Embryonic facial prominence (tissue), 1 donor: ENCODE measurements around the gene TRPV3.
"Not testable (repeated sequence)": the region's sequence is repeated elsewhere in the genome, so short reads cannot be mapped to it uniquely, and the experiment has no call there.

ENCODE experiments used
- DNase-seq: peaks from one replicate; pipeline ENCODE4 v3.0.0-alpha.2; 2016; ENCODE audit errors: extremely low spot score

Gene TRPV3

DNA sequence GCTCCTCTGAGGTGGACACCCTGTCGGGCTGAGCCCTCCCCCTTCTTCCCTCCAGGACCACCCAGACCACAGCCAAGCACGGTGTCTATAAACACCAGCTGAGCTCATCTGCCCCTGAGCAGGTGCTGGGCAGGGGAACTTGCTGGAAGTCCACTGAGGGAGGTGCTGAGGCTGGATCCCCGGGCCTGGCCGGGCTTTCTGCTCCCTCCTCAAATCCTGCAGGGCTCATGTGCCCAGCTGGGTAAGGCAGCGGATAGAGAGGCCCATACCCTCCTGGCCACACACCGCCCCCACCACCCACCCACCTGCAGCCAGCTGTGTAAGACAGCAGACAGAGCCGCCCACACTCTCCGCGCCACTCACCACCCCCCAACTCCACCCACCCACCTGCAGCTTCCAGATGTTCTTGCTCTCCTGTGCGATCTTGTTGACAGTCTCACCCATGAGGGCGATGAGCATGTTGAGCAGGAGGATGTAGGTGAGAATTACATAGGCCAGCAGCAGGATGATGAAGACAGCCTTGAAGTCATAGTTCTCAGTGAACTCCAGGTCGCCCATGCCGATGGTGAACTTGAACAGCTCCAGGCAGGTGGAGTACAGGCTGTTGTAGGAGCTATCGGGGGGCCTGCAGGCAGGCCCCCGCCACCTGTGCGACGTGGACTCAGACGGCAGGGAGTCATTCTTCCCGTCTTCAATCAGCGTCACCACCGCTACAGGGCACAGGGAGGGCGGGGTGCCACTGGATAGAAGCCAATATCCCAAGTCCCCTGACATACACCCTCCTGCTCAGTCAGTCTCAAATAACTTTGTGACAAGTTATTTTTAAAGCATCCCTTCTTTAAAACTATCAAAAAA, 15.9 kb upstream of the TRPV3 start:
- no peak for DNase-seq

DNA sequence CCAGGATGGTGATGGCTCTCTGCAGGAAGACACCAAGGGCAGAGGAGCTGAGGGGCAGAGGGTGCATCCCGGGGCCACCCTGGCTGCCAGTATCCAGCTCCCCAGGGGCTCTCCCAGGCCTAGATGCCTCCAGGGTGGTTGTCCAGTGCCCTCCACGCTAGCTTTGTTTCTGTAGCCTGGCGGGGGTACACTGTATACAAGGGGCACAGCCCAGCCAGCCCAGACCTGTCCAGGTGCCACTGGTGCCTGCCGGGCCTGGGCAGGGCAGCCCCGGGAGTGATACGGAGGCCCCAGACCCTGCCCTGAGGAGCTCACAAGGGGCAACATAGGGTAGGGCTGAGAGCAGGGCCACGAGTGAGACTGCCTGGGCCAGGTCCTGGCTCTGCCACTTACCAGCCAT, 14.6 kb upstream of the TRPV3 start:
- DNase-seq, result no peak

DNA sequence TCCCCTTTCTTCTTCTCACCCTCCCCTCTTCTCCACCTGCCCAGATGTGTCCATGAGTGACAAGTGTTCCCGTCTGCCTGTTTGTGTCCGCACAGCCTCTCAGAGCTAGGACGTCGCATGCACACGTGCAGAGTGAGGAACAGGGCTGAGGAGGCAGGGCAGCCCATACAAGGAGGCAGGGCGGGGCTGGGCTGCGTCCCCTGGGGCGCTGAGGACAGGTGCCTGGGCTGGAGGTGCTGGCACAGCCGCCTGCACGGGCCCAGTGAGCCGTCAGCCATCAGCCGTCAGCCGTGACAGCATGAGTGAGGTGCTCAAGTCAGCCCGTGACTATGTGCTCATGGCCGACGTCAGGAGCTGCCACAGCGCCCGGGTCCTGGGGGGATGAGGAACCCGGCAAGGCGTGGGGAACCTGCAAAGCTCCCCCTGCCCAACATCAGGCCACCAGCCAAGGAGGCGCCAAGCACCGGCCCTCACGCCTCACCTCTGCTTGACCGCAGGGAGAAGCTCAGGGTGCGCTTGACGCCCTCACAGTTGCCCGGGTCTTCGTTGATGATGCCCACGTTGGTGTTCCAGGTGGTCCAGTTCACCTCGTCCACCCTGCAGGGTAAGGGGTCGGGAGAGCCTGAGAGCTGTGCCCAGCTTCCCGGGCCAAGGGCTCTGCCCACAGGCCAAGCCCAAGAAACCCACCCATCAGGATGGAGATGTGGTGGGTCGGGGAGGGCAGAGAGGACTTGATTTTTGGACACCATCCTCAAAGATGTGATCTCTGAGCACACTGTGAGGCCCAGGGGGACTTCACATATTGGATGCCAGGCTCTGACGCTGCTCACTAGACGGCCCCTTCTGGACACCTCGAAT, 13.7 kb upstream of the TRPV3 start:
- no peak for DNase-seq

DNA sequence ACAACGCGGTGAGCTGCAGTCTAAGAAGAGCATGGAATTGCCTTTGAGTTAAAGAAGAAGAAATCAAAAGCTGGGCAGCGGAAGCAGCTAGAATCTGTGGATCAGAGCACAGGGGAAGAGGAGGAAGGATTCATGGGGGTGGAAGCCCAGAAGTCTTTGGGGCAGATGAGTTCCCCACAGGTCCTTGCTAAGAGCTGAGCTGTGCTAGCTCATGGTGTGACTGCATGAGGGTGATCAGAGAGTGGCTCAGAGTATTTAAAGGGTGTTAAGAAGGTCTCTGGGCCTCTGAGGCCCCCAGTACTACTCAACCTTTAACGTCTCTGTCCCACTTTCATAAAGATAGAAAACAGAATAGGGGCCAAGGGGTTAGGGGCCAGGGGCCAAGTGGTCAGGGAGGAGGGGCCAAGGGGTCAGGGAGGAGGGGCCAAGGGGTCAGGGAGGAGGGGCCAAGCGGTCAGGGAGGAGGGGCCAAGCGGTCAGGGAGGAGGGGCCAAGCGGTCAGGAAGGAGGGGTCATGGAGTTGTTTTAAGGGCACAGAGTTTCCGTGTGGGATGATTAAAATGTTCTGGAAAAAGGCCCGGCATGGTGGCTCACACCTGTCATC, 12.0 kb upstream of the TRPV3 start:
- no peak for DNase-seq

DNA sequence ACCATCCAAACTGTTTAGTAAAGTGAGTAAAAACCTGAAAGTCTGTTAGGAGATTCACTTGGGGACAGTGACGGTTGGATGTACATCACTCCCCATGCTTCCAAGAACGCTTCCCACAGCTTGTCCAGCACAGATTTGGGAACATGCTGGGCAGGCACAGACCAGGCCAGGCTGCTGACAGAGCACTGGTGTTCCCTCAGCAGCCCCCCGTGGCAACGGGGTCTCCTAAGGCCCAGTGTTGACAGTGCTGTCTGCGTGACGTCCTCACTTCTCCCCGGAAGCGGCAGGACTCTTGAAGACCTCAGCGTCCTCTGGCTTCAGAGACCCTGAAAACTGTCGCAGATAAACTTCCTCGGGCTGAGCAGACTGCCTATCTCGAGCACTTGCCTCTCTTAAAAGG, 8.9 kb upstream of the TRPV3 start:
- no peak for DNase-seq

DNA sequence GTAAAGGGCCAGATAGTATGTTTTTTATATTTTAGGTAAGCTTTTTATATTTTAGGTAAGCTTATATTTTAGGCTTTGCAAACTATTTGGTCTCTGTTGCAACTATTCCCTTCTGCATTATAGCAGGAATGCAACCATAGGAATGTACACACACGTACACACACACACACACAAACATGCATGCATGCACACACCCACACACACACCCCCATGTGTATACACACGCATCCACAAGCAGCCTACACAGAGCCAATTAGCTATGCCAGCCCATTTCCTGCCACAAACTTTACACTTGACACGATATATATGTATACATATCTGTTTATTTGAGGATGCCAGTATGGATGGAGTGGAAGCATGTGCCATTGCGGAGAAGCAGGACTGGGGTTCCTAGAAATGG, 7.5 kb upstream of the TRPV3 start:
- DNase-seq, result no peak

DNA sequence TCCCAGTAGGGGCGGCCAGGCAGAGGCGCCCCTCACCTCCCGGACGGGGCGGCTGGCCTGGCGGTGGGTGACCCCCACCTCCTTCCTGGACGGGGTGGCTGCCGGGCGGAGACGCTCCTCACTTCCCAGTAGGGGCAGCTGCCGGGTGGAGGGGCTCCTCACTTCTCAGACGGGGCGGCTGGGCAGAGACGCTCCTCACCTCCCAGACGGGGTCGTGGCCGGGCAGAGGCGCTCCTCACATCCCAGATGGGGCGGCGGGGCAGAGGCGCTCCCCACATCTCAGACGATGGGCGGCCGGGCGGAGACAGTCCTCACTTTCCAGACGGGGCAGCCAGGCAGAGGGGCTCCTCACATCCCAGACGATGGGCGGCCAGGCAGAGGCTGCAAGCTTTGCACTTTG, 6.6 kb upstream of the TRPV3 start:
- not testable (repeated sequence) for DNase-seq

DNA sequence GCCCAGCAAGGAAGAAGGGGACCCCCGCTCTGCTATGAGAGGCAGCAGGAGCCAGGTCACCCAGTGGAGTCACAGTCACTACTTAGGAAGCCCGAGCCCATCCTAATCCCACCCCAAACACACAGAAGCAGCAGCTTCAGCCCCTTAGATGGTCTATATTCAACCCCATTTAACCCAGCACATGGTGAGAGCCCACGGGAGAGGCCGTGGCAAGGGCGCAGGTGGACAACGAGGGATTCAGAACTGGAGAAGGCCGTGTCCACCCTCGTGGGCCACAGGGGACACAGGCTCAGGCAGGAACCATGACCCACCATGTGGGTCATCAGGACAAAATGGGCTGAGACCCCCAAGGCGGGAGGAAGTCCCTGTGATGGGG, 1.6 kb upstream of the TRPV3 start:
- DNase-seq, result no peak

DNA sequence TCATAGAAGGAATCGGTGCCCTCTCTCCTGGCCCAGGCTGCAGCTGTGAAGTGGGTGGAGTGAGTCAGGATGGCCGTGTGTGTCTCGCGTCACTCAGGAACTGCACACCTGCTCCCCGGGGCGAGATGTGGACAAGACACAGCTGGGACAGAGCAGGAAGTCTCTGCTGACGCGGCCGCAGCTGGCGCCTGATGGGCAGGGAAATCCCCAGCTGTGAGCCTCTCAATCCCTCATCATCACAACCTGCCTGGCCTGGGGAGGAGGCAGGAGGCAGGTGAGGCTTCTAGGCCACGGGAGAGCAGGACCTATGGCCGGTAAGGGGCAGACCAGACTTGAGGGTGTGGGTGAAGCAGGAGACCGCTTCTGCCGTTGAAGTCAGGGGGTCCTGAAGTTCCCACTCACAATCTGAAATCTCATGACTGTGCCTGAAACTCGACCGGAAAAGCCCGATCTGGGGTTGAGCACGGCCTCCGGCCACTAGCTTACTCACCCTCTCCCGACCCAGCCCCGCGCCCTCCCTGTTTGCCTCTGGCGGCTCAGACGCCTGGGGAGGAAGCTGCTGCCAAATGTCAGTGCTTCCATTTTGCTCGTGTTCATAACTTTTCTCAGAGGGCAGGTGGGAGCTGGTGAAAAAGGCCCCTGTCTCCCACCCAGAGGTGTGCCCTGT, 1.1 kb upstream of the TRPV3 start:
- DNase-seq, result no peak

DNA sequence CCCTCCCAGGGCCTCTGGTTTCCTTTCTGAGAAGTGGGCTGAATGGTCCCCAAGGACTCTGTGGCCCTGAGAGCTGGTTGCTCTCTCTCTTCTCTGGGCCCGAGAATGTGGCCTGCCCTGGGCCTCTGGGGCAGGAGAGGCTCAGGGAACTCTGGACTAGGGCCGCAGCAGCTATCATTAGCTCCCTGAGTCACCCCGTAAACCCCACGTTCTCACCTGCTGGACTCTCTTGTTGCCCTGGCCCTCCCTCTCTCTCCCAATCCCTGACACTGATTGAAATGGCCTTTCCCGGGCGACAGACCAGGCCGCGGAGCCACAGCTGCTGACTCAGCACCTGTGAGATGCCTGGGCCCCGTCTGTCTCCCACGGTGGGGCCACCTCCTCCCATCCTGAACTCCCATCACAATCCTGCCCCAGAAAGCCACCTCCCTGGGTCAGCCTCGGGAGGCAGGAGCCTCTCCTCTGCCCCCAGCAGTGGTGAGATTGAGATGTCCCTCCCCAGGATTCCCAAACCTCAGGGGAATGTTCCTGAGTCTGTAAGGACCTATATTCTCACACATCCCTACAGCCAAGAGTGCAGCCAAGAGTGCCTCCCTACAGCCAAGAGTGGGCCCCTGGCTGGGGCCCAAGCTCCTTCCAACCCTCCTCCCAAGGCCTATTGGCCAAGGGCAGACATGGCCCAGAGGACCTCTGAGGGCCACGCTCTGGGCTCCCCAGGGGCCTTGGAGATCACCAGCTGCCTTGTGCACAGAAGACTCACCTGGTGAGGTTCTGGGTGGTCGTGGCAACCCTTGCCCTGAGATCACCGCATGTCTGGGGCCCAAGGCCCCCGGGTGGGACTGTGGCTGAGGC, 470 bp downstream of the TRPV3 start:
- no peak for DNase-seq

DNA sequence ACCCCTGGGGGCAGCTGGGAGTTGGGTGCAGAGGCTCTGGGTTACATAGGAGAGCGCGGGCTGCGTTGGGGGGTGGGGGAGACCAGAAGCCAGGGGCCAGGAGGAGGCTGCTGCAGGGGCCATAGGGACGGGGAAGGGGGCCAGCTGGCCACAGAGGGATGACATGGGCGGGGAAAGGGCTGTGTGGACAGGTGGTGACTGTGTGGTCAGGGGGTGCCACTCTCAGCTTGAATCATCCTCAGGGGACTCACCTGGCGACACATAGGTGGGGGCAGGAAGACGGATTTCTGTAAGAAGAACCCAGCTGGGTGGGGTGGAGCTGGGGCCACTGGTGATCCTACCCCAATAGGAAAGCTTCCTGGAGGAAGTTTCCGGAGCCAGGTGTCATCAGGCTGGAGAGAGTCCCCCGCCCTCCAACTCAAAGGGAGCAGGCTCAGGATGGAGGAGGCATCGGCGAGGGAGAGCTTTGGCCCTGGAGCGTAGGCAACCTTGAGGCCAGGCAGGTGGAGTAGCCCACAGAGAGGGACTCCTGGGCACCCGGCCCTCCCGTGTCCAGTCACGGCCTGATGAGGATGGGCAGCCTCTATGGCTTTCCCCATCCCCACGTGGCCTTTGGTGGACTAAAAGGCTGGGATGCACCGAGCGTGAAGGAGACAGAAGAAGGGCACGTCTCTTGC, 1.2 kb downstream of the TRPV3 start:
- DNase-seq, result no peak

DNA sequence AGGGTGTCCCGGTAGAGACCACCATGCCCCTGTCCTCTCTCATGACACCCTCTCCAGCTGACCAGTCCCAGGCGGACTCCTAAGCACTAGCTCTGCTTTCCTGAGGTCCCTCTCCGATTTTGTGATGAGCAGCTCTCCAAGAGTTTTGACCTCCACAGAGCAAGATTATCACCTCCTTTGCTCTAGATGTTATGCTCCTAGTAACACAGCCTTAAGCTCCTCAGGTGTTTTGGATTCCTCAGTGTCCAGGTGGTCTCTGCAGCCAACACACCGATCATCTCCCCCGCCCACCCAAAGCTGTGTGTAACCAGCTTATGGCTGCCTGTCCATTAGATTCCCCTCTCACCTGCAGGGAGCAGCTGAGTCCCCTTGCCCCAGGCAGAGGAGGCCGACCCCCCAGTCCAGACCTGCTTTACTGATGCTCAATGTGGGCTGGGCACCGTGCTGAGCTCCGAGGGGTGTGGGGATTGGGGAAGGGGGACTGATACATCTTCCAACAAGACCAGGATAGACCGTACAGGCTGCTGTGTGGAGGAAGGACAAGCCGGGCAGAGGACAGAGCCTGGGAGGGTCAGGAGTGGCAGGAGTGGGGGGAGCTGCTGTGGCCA, 2.3 kb downstream of the TRPV3 start:
- DNase-seq, result no peak

DNA sequence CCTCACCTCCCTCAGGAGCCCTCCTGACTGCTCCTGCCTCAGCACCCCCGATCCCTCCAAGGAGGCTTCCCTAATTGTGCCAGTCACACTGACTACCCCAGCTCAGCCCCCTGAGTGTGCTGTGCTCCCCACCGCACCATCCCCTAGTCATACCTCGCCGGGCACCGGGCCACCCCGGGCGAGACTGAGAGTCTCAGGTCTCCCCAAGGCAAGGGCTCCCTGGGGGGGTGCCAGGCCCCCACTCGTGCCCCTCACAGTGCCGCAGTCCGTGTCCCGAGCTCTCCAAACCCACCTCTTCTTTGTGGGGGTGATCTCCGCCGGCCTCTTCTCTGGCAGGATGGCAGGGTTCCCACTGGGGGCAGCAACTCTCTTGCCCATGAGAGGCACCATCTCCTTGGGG, 3.2 kb downstream of the TRPV3 start:
- no peak for DNase-seq

DNA sequence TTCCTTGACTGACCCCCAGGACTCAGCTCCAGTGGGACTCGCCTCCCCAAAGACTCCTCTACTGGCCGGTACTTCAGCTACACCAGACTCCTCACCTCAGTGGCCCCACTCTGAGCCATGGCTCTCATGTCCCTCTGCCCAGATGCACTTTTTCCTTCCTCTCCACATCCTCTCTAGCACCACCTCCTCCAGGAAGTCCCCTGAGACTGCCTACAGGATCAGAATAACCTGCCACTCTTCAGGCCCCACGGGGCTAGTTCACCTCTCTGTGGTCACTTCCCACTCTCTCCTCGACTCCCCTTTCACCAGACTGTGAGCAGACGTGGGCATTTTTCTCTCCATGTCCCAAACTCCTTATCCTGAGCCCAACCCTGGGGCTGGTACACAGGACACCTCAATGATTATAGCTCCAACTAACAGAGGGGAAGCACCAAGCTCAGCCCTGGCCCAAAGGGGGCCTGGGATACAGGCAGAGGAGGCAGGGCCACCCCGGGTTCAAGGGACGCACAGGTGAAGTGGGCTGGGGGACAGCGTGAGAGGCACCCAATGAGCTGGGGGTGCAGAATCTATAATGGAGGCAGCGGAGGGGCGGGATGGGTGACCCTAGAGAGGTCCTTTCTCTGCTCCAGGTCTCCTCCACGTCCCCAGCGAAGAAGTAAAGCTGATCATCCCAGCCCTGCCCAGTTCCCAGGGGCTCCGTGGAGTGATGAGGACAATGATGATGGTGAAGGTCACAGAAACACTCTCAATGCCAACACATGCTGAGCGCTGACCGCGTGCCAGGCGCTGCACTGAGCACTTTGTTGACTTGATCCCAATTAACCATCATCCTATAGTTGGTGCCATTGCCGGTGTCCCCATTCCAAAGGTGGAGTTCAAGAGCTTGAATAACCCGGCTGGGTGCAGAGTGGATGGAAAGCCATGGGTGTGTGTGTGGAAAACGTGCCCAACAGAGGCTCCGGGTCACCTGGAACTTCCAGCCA, 3.9 kb downstream of the TRPV3 start:
- DNase-seq, result no peak

DNA sequence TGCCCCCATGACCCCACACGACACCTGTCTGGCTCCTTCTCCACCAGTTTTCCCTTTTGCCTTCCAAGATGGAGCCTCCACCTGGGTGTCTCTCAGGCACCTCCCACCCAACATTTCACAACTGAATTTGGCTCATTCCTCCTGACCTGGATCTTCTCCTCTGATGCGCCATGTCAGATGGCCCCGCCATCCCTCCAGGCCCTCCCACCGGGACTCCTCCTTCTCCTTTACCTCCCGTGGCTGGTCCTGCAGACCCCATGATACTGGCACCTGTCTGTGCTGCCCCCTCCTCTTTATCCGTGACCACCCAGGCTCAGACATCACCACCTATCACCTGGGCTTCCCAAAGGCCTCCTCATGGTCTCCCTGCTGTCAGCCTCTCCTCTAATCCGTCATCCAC, 4.7 kb downstream of the TRPV3 start:
- DNase-seq, result no peak

DNA sequence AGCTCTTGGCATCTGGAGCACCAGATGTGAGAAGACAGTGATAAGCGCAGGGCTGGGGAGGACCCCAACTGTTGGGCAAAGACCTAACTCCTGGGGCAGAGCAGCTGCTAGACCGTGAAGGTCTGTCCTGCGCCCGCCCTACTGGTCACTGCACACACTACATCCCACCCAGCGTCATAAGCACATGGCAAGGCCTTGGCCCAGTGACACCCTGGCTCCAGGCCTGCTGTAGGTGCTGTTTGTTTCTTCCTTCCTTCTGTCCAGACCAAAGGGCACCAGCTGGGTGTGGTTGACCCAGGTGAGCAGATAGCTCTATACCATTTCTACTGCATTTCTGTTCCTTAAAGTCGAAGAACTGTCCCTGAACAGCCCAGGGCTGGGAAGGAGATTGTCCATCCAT, 6.4 kb downstream of the TRPV3 start:
- DNase-seq, result no peak

DNA sequence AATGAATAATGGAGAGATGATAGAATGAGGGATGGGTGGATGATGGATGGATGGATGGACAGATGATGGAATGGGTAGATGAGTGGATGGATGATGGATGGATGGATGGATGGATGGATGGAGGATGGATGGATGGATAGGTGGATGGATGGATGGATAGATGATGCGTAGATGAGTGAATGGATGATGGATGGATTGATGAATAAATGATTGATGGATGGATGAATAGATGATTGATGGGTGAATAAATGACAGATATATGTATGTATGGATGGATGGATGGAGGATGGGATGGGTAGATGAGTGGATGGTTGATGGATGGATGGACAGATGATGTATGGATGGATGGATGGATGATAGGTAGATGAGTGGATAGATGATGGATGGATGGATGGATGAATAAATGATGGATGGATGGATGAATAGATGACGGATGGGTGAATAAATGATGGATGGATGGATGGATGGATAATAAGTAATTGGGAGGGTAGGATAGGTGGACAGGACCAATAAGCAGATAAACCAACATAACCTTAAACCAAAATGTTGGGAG, 7.9 kb downstream of the TRPV3 start:
- no peak for DNase-seq

DNA sequence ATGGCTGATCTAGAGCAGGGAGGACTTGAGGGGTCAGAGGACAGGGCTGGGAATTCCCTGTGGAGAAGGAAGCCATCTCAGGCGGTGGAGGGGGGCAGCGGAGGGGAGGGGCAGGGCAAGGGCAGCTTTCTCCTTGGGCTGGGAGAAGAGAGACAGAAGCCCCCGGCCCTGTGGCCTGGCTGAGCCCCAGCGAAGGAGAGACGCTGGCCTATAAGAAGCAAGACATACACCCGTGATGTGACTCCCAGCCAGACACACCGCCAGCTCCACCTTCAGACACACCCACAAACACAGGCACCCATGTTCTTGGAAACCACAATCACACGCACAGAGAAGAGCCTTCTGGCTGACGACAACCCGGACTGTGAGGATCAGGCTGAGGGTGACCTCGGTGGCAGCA, 10.0 kb downstream of the TRPV3 start:
- DNase-seq, result no peak

DNA sequence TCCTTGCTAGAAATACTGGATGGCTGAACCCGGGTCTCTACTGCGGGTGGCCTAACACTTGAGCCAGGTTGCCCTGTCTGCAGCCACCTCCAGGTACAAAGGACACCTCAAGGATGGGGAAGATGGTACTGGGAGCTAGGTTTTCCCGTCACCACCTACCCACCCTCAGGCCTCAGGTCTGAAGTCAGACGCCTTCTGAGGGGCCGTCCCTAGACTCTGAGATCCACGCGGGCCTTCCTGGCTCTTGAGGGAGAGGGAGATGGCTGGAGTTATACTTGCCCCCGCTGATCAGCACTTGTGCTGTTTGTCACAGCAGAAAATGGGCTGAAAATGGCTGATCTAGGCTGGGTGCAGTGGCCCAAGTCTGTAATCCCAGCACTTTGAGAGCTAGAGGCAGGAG, 10.6 kb downstream of the TRPV3 start:
- DNase-seq, result no peak
